Measurements from ENCODE around the gene GTF2H2C.
"Not testable (repeated sequence)": the region's sequence is repeated elsewhere in the genome, so short reads cannot be mapped to it uniquely, and the experiment has no call there.

GRCh38 chr5:69583356-69583755 lies 23.4 kb downstream of the GTF2H2C start:
- not testable (repeated sequence) for TF ChIP-seq PATZ1 (CRISPR knock-in tag; IDR thresholded peaks at IDR 0.05; ENCODE audit: borderline replicate concordance); ZFP30 (CRISPR knock-in tag; IDR thresholded peaks at IDR 0.05); CREB5 (CRISPR knock-in tag; IDR thresholded peaks at IDR 0.05; ENCODE audit: low read depth); PPARA (CRISPR knock-in tag; IDR thresholded peaks at IDR 0.05; ENCODE audit: borderline replicate concordance)
